K562 (cell line): ENCODE results near the gene RPS28. TPM values are rescaled to one million over a fixed set of nuclear protein-coding genes. Genes with fewer than 3 reads are reported as not detected.

Experiments
- ATF2 ChIP-seq: sonication (generic); formaldehyde crosslinking; IDR thresholded peaks from 2 replicates; pipeline ENCODE4 v1.8.1; 2022; ENCODE audit warnings: missing genetic modification reagents
- CHD2 ChIP-seq: IDR thresholded peaks from 2 replicates; pipeline ENCODE4 v1.6.1; 2011; ENCODE audit warnings: low read depth, low read length
- JUND ChIP-seq, 2 experiments: IDR thresholded peaks; 2 replicates in 1 of 2; 3 replicates in 1 of 2; pipeline ENCODE4 v1.6.1; 2011; ENCODE audit warnings: borderline replicate concordance in 2 of 2, low read depth in 2 of 2, low read length in 2 of 2, improper control_type of control experiment in 1 of 2, missing biosample characterization in 1 of 2, missing genetic modification characterization in 1 of 2, missing genetic modification reagents in 1 of 2
- MTA2 ChIP-seq: fragments of 450-650 bp; IDR thresholded peaks from 2 replicates; pipeline ENCODE4 v1.6.1; 2016; ENCODE audit warnings: low read depth
- NFIC ChIP-seq: fragments of 450-650 bp; IDR thresholded peaks from 2 replicates; pipeline ENCODE4 v1.6.1; 2017; ENCODE audit warnings: mild to moderate bottlenecking, inconsistent platforms
- NR1H2 ChIP-seq: sonication (generic); formaldehyde crosslinking; IDR thresholded peaks from 2 replicates; pipeline ENCODE4 v1.4.0; 2020; ENCODE audit warnings: mild to moderate bottlenecking, missing genetic modification reagents
- PBX2 ChIP-seq, 2 experiments: IDR thresholded peaks in 1 of 2; conservative IDR thresholded peaks in 1 of 2; 2 replicates each; pipeline ENCODE4 v1.6.1; 2016; ENCODE audit warnings: low read depth in 2 of 2, mild to moderate bottlenecking in 1 of 2, missing compliant biosample characterization in 1 of 2, missing genetic modification characterization in 1 of 2, moderate library complexity in 1 of 2
- TEAD4 ChIP-seq, 2 experiments: sonication (generic) in 1 of 2; formaldehyde crosslinking in 1 of 2; IDR thresholded peaks; 2 replicates each; pipeline versions ENCODE4 v1.6.1 to v1.8.0; 2012 to 2022; ENCODE audit warnings: borderline replicate concordance in 1 of 2, inconsistent platforms in 1 of 2, low read length in 1 of 2, mild to moderate bottlenecking in 1 of 2, missing genetic modification reagents in 1 of 2
- VEZF1 ChIP-seq: fragments of 200-800 bp; sonication (Bioruptor generic); IDR thresholded peaks from 2 replicates; pipeline ENCODE4 v1.6.1; 2017; ENCODE audit warnings: missing genetic modification characterization, missing compliant biosample characterization
- ZHX1 ChIP-seq: fragments of 150-350 bp; conservative IDR thresholded peaks from 2 replicates; pipeline ENCODE4 v1.6.1; 2014; ENCODE audit warnings: low read length
- ZNF140 ChIP-seq: fragments of 250-450 bp; sonication (Bioruptor Pico); IDR thresholded peaks from 2 replicates; pipeline ENCODE4 v1.8.0; 2021; ENCODE audit warnings: moderate library complexity, mild to moderate bottlenecking, inconsistent platforms
- ZNF277 ChIP-seq: fragments of 250-450 bp; sonication (Bioruptor Pico); IDR thresholded peaks from 2 replicates; pipeline ENCODE4 v1.8.0; 2022; ENCODE audit warnings: inconsistent platforms, mild to moderate bottlenecking, moderate library complexity, borderline replicate concordance
- ZNF511 ChIP-seq: sonication (generic); formaldehyde crosslinking; IDR thresholded peaks from 2 replicates; pipeline ENCODE4 v1.8.0; 2022; ENCODE audit warnings: mild to moderate bottlenecking, missing genetic modification reagents
- ZNF699 ChIP-seq: fragments of 250-450 bp; sonication (Bioruptor Pico); IDR thresholded peaks from 2 replicates; pipeline ENCODE4 v1.8.0; 2021; ENCODE audit warnings: mild to moderate bottlenecking, moderate library complexity; ENCODE audit not compliant: insufficient replicate concordance
- polyA plus RNA-seq, 8 experiments: library from polyadenylated mRNA; depleted of rRNA in 4 of 8; stranded (reverse) in 5 of 8; unstranded in 3 of 8; fragments of >200 nt; fragmentation: Nextera tagmentation in 2 of 8; fragmentation: Illumina TruSeq in 1 of 8; extraction: Ambion mirVana in 2 of 8; extraction: Trizol in 1 of 8; gene quantifications; 2 replicates each; pipeline versions ENCODE4 v1.2.1 to v1.2.3, GENCODE V29; 2011 to 2014; ENCODE audit warnings: inconsistent platforms in 1 of 8, missing spikeins in 1 of 8
- total RNA-seq, 7 experiments: library from RNA; depleted of rRNA in 6 of 7; stranded (reverse); fragments of >200 nt in 6 of 7; fragmentation: Illumina TruSeq in 2 of 7; extraction: Trizol in 2 of 7; gene quantifications; 2 replicates each; pipeline versions ENCODE4 v1.2.1 to v1.2.3, GENCODE V29; 2011 to 2021; ENCODE audit warnings: low replicate concordance in 1 of 7

Gene RPS28
- total and polyA plus RNA-seq, 9 of the 15 experiments (the other 6 are each of a cell fraction or from before 2014, with no cell fraction given): 165 to 2,827 (median 1,303) TPM

GRCh38 chr19:8342684-8343482 lies 21.6 kb downstream of the RPS28 start, which contains the start of gene KANK3 (continued):
- no peak for TF ChIP-seq ZNF511 (CRISPR knock-in tag)
- peak; percentile 85 for TF ChIP-seq TEAD4 (IDR thresholded peaks at IDR 0.05; ENCODE audit: low read length)
- 0 out of 2 replicates have a peak, but pooled peaks have one; percentile 64 for TF ChIP-seq TEAD4 (CRISPR knock-in tag; IDR thresholded peaks at IDR 0.05; ENCODE audit: borderline replicate concordance)
- TF ChIP-seq VEZF1 (CRISPR knock-in tag): peak; percentile 51; the same call in 1 of the 2 replicates
- no peak for TF ChIP-seq ZHX1
- TF ChIP-seq CHD2: peak; percentile 81
- no peak for TF ChIP-seq ZNF140
- no peak for TF ChIP-seq ATF2 (CRISPR knock-in tag)
- no peak for TF ChIP-seq ZNF277 (CRISPR knock-in tag)
- TF ChIP-seq PBX2 (CRISPR knock-in tag; IDR thresholded peaks at IDR 0.05; ENCODE audit: low read depth): peak; percentile 91
- TF ChIP-seq PBX2 (tag; conservative IDR thresholded peaks at IDR 0.05; ENCODE audit: low read depth): peak; percentile 97
- no peak for TF ChIP-seq MTA2
- TF ChIP-seq NR1H2 (CRISPR knock-in tag): no peak
- TF ChIP-seq NFIC: peak; percentile 80
- TF ChIP-seq JUND (IDR thresholded peaks at IDR 0.05; ENCODE audit: borderline replicate concordance, low read depth, low read length): 0 out of 2 replicates have a peak, but pooled peaks have one; percentile 9
- no peak for TF ChIP-seq JUND (tag; IDR thresholded peaks at IDR 0.05; ENCODE audit: borderline replicate concordance, low read depth, low read length)
- no peak for TF ChIP-seq ZNF699 (CRISPR knock-in tag)
